ENCODE data around the gene FBXL5. TPM values are rescaled to one million over a fixed set of nuclear protein-coding genes. Genes with fewer than 3 reads are reported as not detected.

Gene FBXL5, protein sequence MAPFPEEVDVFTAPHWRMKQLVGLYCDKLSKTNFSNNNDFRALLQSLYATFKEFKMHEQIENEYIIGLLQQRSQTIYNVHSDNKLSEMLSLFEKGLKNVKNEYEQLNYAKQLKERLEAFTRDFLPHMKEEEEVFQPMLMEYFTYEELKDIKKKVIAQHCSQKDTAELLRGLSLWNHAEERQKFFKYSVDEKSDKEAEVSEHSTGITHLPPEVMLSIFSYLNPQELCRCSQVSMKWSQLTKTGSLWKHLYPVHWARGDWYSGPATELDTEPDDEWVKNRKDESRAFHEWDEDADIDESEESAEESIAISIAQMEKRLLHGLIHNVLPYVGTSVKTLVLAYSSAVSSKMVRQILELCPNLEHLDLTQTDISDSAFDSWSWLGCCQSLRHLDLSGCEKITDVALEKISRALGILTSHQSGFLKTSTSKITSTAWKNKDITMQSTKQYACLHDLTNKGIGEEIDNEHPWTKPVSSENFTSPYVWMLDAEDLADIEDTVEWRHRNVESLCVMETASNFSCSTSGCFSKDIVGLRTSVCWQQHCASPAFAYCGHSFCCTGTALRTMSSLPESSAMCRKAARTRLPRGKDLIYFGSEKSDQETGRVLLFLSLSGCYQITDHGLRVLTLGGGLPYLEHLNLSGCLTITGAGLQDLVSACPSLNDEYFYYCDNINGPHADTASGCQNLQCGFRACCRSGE
- total RNA-seq = 31.3 and 34.7 TPM in 2 replicates

DNA sequence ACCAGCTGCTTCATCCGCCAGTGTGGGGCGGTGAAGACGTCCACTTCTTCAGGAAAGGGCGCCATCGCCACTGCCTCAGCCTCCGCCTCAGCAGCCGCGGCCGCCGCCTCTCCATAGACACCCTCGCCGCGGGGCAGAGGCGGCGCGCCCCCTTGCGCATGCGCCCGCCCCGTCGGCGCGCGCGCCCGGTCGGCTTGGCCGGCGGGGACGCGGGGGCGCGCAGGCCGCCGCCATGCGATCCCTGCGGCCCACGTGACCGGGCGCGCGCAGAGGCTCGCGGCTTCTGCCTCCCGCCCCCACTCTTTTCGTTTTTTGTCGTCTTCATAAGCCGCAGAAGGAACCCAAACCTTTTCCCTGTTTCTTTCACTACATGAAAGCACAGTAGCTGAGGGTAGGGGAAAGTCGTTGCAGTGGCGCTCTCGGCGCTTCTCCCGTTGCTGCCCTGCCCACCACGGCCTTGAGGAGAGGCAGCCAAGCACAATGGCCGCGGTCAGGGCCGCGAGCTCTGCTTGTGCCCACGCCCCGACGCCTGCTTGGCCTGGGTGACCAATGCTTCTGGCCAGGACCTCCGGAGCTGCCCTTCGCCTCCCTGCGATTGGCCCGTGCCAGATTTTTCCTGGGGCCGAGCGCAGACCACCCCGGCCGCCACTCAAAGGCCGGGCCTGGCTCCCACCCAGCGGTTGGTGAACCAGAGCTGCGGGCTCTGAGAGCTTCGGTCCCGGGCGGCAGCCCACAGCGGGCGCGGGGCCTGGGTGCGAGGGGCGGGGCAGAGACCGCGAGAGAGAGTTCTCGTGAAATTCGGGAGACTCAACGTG lies at the start of gene FBXL5:
TSS of gene FBXL5 (minus strand) at position 135 of the 815 bp plus-strand sequence. CDS start at position 65, 70 bp downstream.
- Mint-ChIP-seq H3K27ac (peak within 1 kb of the TSS; percentile 96), H3K4me3 (peak within 1 kb of the TSS; percentile 99), H3K36me3 (ENCODE audit: low read depth) (peaks cover 1% of the 10 kb centered on the region), H3K27me3 (ENCODE audit: insufficient read depth) (no peaks in the 10 kb centered on the region), H3K4me1 (ENCODE audit: low read depth) (peaks cover 61% of the 10 kb centered on the region), H3K9me3 (no peaks in the 10 kb centered on the region)
- peak; percentile 84 for DNase-seq (ENCODE audit: low spot score)
- intact Hi-C loops (cut with micrococcal nuclease) = loop anchor here (1.0 to 10.0 kb wide), 13 partner anchors 26 to 2001 kb away; partner anchors contain the start of genes CPEB2, FAM200B and MED28

DNA sequence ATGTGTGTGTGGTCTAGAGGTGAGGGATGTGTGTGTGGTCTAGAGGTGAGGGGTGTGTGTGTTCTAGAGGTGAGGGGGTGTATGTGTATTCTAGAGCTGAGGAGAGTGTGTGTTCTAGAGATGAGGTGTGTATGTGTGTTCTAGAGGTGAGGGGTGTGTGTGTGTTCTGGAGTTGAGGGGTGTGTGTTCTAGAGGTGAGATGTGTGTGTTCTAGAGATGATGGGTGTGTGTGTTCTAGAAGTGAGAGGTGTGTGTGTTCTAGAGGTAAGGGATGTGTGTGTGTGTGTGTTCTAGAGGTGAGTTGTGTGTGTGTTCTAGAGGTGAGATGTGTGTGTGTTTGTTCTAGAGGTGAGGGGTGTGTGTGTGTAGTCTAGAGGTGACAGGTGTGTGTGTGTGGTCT lies 49.0 kb upstream of the FBXL5 start:
- peaks cover 18% of the 10 kb centered on the region for H3K27me3 Mint-ChIP-seq (ENCODE audit: insufficient read depth)
- H3K9me3 Mint-ChIP-seq = no peaks in the 10 kb centered on the region
- H3K4me3 Mint-ChIP-seq = peak overlapping the region; percentile 78
- no peak for DNase-seq (ENCODE audit: low spot score)
- H3K36me3 Mint-ChIP-seq (ENCODE audit: low read depth) = no peaks in the 10 kb centered on the region
- H3K4me1 Mint-ChIP-seq (ENCODE audit: low read depth) = no peaks in the 10 kb centered on the region
- no peak overlapping the region for H3K27ac Mint-ChIP-seq
- intact Hi-C loops (cut with micrococcal nuclease) = no loop called here

DNA sequence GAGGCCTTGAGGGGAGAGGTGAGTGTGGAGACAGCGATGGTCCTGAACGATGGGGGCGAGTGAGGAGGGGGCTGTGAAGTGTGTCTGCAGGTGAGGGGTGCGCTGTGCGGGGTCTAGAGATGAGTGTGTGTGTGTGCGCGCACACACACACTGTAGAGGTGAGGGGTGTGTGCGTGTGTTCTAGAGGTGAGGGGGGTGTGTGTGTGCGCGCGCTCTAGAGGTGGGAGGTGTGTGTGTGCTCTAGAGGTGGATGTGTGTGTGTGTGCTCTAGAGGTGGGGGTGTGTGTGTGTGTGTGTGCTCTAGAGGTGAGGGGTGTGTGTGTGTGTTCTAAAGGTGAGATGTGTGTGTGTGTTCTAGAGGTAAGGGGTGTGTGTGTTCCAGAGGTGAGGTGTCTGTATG lies 48.3 kb upstream of the FBXL5 start:
- DNase-seq (ENCODE audit: low spot score) = no peak
- Mint-ChIP-seq H3K9me3 (no peaks in the 10 kb centered on the region), H3K36me3 (ENCODE audit: low read depth) (no peaks in the 10 kb centered on the region), H3K27me3 (ENCODE audit: insufficient read depth) (peaks cover 22% of the 10 kb centered on the region), H3K27ac (no peak overlapping the region), H3K4me3 (peak overlapping the region; percentile 78), H3K4me1 (ENCODE audit: low read depth) (no peaks in the 10 kb centered on the region)
- intact Hi-C loops (cut with micrococcal nuclease) = loop anchor here (1.0 to 2.0 kb wide), 2 partner anchors 22 to 75 kb away; partner anchors contain the start of genes CD38 and FAM200B

DNA sequence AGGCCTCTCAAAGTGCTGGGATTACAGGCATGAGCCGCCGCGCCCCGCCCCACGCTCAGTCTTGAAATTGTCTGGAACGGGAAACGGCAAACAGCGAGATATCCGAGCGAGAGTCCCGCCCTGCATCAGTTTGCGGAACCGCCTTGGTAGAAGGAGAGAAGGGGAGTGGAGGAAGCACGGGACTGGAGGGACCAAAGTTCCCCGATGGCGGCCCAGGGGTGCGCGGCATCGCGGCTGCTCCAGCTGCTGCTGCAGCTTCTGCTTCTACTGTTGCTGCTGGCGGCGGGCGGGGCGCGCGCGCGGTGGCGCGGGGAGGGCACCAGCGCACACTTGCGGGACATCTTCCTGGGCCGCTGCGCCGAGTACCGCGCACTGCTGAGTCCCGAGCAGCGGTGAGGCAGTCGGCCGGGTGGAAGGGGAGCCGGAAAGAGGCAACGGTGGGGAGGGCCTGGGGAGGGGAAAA lies 47.8 kb upstream of the FBXL5 start, which contains the start of gene BST1:
TSS of gene BST1 (plus strand) at position 125 of the 463 bp plus-strand sequence. CDS start at position 205, 80 bp downstream.
- DNase-seq (ENCODE audit: low spot score) = peak; percentile 41
- no peak within 1 kb of the TSS for H3K27ac Mint-ChIP-seq
- H3K27me3 Mint-ChIP-seq (ENCODE audit: insufficient read depth) = peaks cover 25% of the 10 kb centered on the region
- H3K9me3 Mint-ChIP-seq = no peaks in the 10 kb centered on the region
- peak within 1 kb of the TSS; percentile 87 for H3K4me3 Mint-ChIP-seq
- intact Hi-C loops (cut with micrococcal nuclease) = loop anchor here (1.0 to 2.0 kb wide), 2 partner anchors 22 to 76 kb away; partner anchors contain the start of genes CD38 and FAM200B
- no peaks in the 10 kb centered on the region for H3K4me1 Mint-ChIP-seq (ENCODE audit: low read depth)
- H3K36me3 Mint-ChIP-seq (ENCODE audit: low read depth) = no peaks in the 10 kb centered on the region

DNA sequence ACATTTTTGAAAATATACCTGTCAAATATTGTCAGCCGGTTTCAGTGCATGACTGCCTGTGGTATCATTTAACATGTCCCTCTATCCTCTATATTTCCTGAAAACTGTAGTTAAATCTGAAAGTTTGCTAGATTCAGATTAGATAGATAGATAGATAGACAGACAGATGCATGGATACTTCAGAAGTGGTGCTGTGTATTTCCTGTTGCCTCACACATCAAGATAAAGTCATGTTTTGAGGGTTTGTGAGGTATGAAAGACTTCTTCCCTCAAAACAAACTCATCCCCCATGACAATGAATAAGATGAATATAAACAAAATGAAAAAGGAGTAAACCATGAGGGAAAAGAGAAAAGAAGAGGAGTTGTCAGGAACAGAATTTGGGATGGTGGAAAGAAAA lies 41.7 kb upstream of the FBXL5 start:
- H3K27me3 Mint-ChIP-seq (ENCODE audit: insufficient read depth) = peaks cover 17% of the 10 kb centered on the region
- no peaks in the 10 kb centered on the region for H3K9me3 Mint-ChIP-seq
- DNase-seq (ENCODE audit: low spot score) = no peak
- no peaks in the 10 kb centered on the region for H3K36me3 Mint-ChIP-seq (ENCODE audit: low read depth)
- H3K27ac Mint-ChIP-seq = no peak overlapping the region
- H3K4me1 Mint-ChIP-seq (ENCODE audit: low read depth) = peaks cover 6% of the 10 kb centered on the region
- intact Hi-C loops (cut with micrococcal nuclease) = no loop called here
- H3K4me3 Mint-ChIP-seq = no peak overlapping the region

DNA sequence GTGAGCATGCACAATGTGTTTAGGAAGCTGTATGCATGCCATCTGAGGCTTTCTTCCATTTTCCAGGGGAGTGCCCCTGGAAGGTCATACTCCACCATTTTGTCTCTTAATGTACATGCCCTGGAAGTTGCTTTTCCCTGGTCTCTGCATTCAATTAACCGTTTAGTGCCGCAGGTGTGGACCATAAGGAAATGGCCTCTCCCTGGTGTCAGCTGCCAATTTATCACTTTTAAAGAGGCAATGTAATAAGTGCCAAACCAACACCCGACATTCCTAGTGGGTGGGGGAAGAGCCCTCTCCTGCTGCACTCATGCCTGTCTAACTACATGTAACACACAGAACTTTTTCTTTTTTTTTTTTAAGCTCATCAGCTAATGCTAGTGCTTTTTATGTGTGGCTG lies 40.6 kb upstream of the FBXL5 start:
- peaks cover 17% of the 10 kb centered on the region for H3K27me3 Mint-ChIP-seq (ENCODE audit: insufficient read depth)
- H3K36me3 Mint-ChIP-seq (ENCODE audit: low read depth) = no peaks in the 10 kb centered on the region
- peaks cover 6% of the 10 kb centered on the region for H3K4me1 Mint-ChIP-seq (ENCODE audit: low read depth)
- no peak overlapping the region for H3K4me3 Mint-ChIP-seq
- DNase-seq (ENCODE audit: low spot score) = no peak
- H3K9me3 Mint-ChIP-seq = no peaks in the 10 kb centered on the region
- H3K27ac Mint-ChIP-seq = no peak overlapping the region
- intact Hi-C loops (cut with micrococcal nuclease) = no loop called here

DNA sequence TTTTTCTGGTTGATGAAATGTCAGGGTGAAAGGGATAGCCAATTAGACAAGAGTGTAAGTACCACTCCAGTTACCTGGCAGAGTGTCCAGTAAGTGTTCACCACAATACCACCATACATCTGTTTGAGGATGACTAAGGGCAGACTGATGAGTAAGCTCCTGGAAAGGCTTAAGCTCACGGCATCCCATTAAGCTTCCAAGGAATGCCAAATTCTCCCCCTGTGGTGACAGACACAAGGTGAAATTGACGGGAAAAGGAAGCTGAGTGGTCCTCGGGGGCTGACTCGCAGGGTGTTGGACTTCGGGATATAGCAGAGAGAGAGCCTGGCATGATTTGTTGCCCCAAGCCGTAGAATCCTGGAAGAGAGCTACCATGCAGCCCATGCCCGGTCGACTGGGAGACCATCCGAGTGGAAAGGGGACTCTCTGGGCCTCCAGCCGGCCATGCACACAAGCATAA lies 40.1 kb upstream of the FBXL5 start:
- peaks cover 17% of the 10 kb centered on the region for H3K27me3 Mint-ChIP-seq (ENCODE audit: insufficient read depth)
- no peaks in the 10 kb centered on the region for H3K9me3 Mint-ChIP-seq
- no peak for DNase-seq (ENCODE audit: low spot score)
- H3K36me3 Mint-ChIP-seq (ENCODE audit: low read depth) = no peaks in the 10 kb centered on the region
- peaks cover 6% of the 10 kb centered on the region for H3K4me1 Mint-ChIP-seq (ENCODE audit: low read depth)
- intact Hi-C loops (cut with micrococcal nuclease) = no loop called here
- H3K4me3 Mint-ChIP-seq = no peak overlapping the region
- no peak overlapping the region for H3K27ac Mint-ChIP-seq

DNA sequence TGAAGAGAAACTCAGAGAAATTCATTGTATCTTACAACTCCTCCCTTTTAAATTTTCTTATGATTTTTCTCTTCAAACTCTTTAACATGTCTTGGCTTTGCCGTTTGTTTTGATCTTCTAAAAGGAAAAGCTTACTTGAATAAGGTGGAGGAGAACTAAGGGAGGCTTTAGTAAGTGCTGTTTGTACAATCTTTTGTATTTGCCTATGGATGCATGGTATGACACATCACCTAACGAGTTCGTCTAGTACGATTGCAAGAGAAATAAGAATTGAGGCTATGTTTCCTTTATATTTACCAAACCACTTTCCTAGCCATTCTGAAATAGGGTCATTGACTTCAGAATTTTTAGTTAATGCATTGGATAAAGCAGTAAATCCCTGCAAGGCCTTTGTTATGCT lies 39.3 kb upstream of the FBXL5 start:
- H3K9me3 Mint-ChIP-seq = no peaks in the 10 kb centered on the region
- intact Hi-C loops (cut with micrococcal nuclease) = no loop called here
- no peak overlapping the region for H3K27ac Mint-ChIP-seq
- H3K4me3 Mint-ChIP-seq = no peak overlapping the region
- peaks cover 11% of the 10 kb centered on the region for H3K27me3 Mint-ChIP-seq (ENCODE audit: insufficient read depth)
- DNase-seq (ENCODE audit: low spot score) = no peak
- H3K36me3 Mint-ChIP-seq (ENCODE audit: low read depth) = no peaks in the 10 kb centered on the region
- peaks cover 6% of the 10 kb centered on the region for H3K4me1 Mint-ChIP-seq (ENCODE audit: low read depth)

DNA sequence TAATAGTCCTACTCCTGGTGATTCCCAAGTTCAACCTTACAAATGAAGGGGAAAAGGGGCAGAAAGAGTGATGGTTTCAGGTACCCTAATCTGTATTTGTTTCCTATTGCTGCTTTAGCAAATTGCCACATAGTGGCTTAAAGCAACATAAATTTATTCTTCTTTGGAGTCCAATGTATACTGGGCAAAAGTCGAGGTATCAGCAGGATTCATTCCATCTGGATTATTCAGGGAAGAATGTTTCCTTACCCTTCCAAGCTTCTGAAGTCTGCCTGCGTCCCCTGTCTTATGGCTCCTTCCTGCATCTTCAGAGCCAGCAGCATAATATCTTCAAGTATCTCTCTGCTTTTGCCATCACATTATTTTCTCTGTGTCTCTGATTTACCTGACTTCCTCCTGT lies 37.4 kb upstream of the FBXL5 start:
- Mint-ChIP-seq H3K4me1 (ENCODE audit: low read depth) (peaks cover 6% of the 10 kb centered on the region), H3K27ac (no peak overlapping the region), H3K4me3 (no peak overlapping the region), H3K36me3 (ENCODE audit: low read depth) (peaks cover 4% of the 10 kb centered on the region), H3K27me3 (ENCODE audit: insufficient read depth) (peaks cover 1% of the 10 kb centered on the region), H3K9me3 (no peaks in the 10 kb centered on the region)
- no peak for DNase-seq (ENCODE audit: low spot score)
- intact Hi-C loops (cut with micrococcal nuclease) = no loop called here

DNA sequence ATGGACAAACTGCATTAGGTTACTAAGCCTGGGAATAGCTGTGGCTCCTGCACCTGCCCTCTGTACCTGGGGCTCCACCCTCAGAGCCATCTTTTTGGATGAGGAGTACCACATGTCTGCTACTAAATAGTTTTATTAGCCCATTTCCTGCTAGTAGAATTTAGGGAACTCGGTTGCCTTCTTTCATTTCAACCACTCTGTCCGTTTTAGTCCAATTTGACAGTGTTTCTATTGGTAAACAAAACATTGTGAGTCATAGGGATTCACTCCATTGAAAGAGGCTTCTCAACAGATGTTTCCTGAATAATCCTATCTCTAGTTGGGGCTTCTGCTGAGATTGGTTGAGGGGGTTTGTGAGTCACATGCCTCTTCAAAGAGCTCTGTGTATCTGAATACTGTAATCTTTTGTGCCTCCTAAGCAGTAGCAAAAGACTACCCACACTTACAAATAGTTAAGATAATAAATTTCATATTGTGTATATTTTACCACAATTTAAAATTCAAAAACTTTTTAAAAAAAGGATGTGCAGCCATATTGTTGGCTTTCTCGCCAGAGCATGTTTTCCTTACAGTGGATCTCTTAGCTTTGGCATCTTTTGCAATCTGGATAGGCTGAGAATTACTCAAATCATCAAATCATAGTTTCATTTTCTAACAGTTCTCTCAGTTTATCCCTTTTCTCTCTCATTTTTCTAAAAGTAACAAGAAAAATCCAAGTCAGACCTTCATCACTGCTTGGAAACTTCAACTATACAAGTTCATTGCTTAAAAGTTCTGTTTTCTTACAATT lies 36.4 kb upstream of the FBXL5 start:
- Mint-ChIP-seq H3K27ac (no peak overlapping the region), H3K36me3 (ENCODE audit: low read depth) (peaks cover 8% of the 10 kb centered on the region), H3K9me3 (no peaks in the 10 kb centered on the region), H3K27me3 (ENCODE audit: insufficient read depth) (peaks cover 1% of the 10 kb centered on the region), H3K4me1 (ENCODE audit: low read depth) (no peaks in the 10 kb centered on the region), H3K4me3 (no peak overlapping the region)
- DNase-seq (ENCODE audit: low spot score) = no peak
- intact Hi-C loops (cut with micrococcal nuclease) = no loop called here

DNA sequence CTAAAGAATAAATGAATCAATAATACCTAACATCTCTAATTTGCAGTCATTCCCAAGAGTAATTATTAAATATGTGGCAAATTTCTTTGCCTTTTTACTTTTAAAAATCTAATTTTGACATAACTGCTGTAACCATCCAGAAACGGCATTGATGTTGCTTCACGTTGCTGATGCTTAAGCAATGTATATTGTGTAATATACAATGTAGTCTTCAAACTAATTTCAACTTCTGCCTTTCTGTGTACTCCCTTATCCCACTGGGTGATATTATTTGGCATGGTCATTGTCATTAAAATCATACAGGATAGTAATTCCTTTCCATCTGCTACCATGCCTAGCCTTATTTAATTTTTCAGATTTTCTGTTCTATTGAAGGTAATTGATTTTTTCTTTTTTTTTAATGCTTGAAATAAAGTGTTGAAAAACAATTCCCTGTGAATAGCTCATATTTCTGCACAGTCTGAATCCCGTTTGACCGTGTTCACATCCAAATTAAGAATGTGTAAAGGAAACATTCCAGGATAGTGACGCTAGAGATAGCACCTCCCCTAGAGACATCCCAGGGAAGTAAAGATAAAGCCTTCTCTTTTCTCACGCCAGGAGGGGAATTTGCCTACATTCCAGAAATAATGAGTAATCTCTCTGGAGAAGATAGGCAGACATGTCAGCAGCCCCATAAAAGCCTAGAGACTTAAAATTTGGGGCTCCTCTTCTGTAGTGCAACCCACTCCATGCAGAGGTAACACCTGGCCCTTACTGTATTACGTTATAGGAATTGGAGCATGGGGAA lies 35.1 kb upstream of the FBXL5 start:
- Mint-ChIP-seq H3K27me3 (ENCODE audit: insufficient read depth) (peaks cover 1% of the 10 kb centered on the region), H3K4me1 (ENCODE audit: low read depth) (no peaks in the 10 kb centered on the region)
- intact Hi-C loops (cut with micrococcal nuclease) = no loop called here

More for the DNA sequence above, 35.1 kb upstream of the FBXL5 start:
- Mint-ChIP-seq H3K36me3 (ENCODE audit: low read depth) (peaks cover 13% of the 10 kb centered on the region), H3K4me3 (no peak overlapping the region), H3K9me3 (no peaks in the 10 kb centered on the region), H3K27ac (no peak overlapping the region)
- no peak for DNase-seq (ENCODE audit: low spot score)

Measured in activated T-helper 1 cell treated with anti-CD3 and anti-CD28 coated beads, Interleukin-12 subunit alpha, Interleukin-12 subunit beta, Interleukin-2, Interleukin-4 antibody, amounts not matched to agents 30 ng/mL and 10 ng/mL and 1 ng/mL, durations not matched to agents 14 hours and 24 hours and 36 hours (primary cell).